H9 (cell line): ENCODE results near the gene ARMC5. TPM values are rescaled to one million over a fixed set of nuclear protein-coding genes. Genes with fewer than 3 reads are reported as not detected.

Experiments
- DNase-seq: peaks from one replicate; pipeline ENCODE4 v3.0.0-alpha.2; 2017
- H2AFZ ChIP-seq: one replicate; pipeline ENCODE4 v1.6.1; 2013; ENCODE audit warnings: mild to moderate bottlenecking, low read length, control low read depth, moderate library complexity
- H2AK5ac ChIP-seq: 2 replicates; pipeline ENCODE4 v1.6.1; 2013; ENCODE audit warnings: low read length, control low read depth, mixed read lengths; ENCODE audit not compliant: insufficient read length
- H2BK120ac ChIP-seq: one replicate; pipeline ENCODE4 v1.6.1; 2013; ENCODE audit warnings: low read depth, mild to moderate bottlenecking, low read length, control low read depth, inconsistent platforms; ENCODE audit not compliant: poor library complexity, severe bottlenecking
- H2BK12ac ChIP-seq: 2 replicates; pipeline ENCODE4 v1.6.1; 2013; ENCODE audit warnings: low read length, control low read depth, mixed read lengths, low read depth; ENCODE audit not compliant: insufficient read length
- H2BK15ac ChIP-seq: 2 replicates; pipeline ENCODE4 v1.6.1; 2013; ENCODE audit warnings: low read depth, low read length, control low read depth
- H2BK20ac ChIP-seq: one replicate; pipeline ENCODE4 v1.6.1; 2013; ENCODE audit warnings: low read depth, mild to moderate bottlenecking, low read length, control low read depth, inconsistent platforms; ENCODE audit not compliant: poor library complexity, severe bottlenecking
- H2BK5ac ChIP-seq: 2 replicates; pipeline ENCODE4 v1.6.1; 2013; ENCODE audit warnings: low read length, control low read depth, mixed read lengths; ENCODE audit not compliant: insufficient read length
- H3K14ac ChIP-seq: 2 replicates; pipeline ENCODE4 v1.6.1; 2013; ENCODE audit warnings: low read length, control low read depth; ENCODE audit not compliant: insufficient read depth
- H3K18ac ChIP-seq: 2 replicates; pipeline ENCODE4 v1.6.1; 2013; ENCODE audit warnings: low read depth, mild to moderate bottlenecking, mixed read lengths, low read length, control low read depth; ENCODE audit not compliant: insufficient read length
- H3K23ac ChIP-seq: 2 replicates; pipeline ENCODE4 v1.6.1; 2013; ENCODE audit warnings: low read length, control low read depth, mixed read lengths, low read depth; ENCODE audit not compliant: insufficient read length
- H3K23me2 ChIP-seq: 2 replicates; pipeline ENCODE4 v1.6.1; 2013; ENCODE audit warnings: low read depth, mild to moderate bottlenecking, mixed read lengths, low read length, control low read depth; ENCODE audit not compliant: insufficient read length, poor library complexity, severe bottlenecking
- H3K27ac ChIP-seq: 2 replicates; pipeline ENCODE4 v1.5.1; 2013; ENCODE audit warnings: low read length, control low read depth, mixed read lengths, low read depth; ENCODE audit not compliant: insufficient read length
- H3K27me3 ChIP-seq: 2 replicates; pipeline ENCODE4 v1.6.1; 2013; ENCODE audit warnings: low read length, control low read depth, inconsistent platforms; ENCODE audit not compliant: insufficient read depth
- H3K4ac ChIP-seq: 2 replicates; pipeline ENCODE4 v1.6.1; 2013; ENCODE audit warnings: low read depth, mild to moderate bottlenecking, control low read depth, inconsistent platforms, low read length, moderate library complexity
- H3K4me1 ChIP-seq: 2 replicates; pipeline ENCODE4 v1.6.1; 2013; ENCODE audit warnings: low read length, control low read depth, inconsistent platforms; ENCODE audit not compliant: insufficient read depth
- H3K4me2 ChIP-seq: 2 replicates; pipeline ENCODE4 v1.6.1; 2013; ENCODE audit warnings: low read length, control low read depth, mixed read lengths; ENCODE audit not compliant: insufficient read length, insufficient read depth
- H3K56ac ChIP-seq: 2 replicates; pipeline ENCODE4 v1.6.1; 2013; ENCODE audit warnings: low read depth, mild to moderate bottlenecking, mixed read lengths, low read length, control low read depth; ENCODE audit not compliant: insufficient read length
- H3K79me1 ChIP-seq: 2 replicates; pipeline ENCODE4 v1.6.1; 2013; ENCODE audit warnings: low read depth, mild to moderate bottlenecking, moderate library complexity, low read length, control low read depth, inconsistent platforms; ENCODE audit not compliant: insufficient read depth, poor library complexity, severe bottlenecking
- H3K79me2 ChIP-seq: 2 replicates; pipeline ENCODE4 v1.6.1; 2013; ENCODE audit warnings: low read length, control low read depth, inconsistent platforms; ENCODE audit not compliant: insufficient read depth
- H3K9ac ChIP-seq: 2 replicates; pipeline ENCODE4 v1.6.1; 2013; ENCODE audit warnings: low read length, control low read depth, mixed read lengths; ENCODE audit not compliant: insufficient read length; ENCODE audit errors: extremely low read depth
- H3K9me3 ChIP-seq: one replicate; pipeline ENCODE4 v1.6.1; 2013; ENCODE audit warnings: low read depth, low read length, inconsistent platforms; ENCODE audit not compliant: control insufficient read depth
- H3T11ph ChIP-seq: one replicate; pipeline ENCODE4 v1.6.1; 2013; ENCODE audit warnings: mild to moderate bottlenecking, low read length, control low read depth, inconsistent platforms
- H4K20me1 ChIP-seq: one replicate; pipeline ENCODE4 v1.6.1; 2013; ENCODE audit not compliant: control insufficient read depth, insufficient read length, insufficient read depth
- H4K5ac ChIP-seq: 2 replicates; pipeline ENCODE4 v1.6.1; 2013; ENCODE audit warnings: low read depth, mild to moderate bottlenecking, mixed read lengths, low read length, control low read depth; ENCODE audit not compliant: insufficient read length
- H4K8ac ChIP-seq: replicated peaks from 2 replicates; pipeline ENCODE4 v1.6.1; 2013; ENCODE audit warnings: low read length, control low read depth, mixed read lengths, low read depth; ENCODE audit not compliant: insufficient read length
- H4K91ac ChIP-seq: 2 replicates; pipeline ENCODE4 v1.6.1; 2013; ENCODE audit warnings: low read depth, mild to moderate bottlenecking, moderate library complexity, mixed read lengths, low read length, control low read depth; ENCODE audit not compliant: insufficient read length
- H3K27ac Mint-ChIP-seq, 3 experiments: 2 replicates in 2 of 3; 3 replicates in 1 of 3; pipeline ENCODE4 v1.8.0; 2020 to 2021; ENCODE audit warnings: mixed read lengths in 3 of 3, mild to moderate bottlenecking in 1 of 3, moderate library complexity in 1 of 3
- H3K27me3 Mint-ChIP-seq: 2 replicates; pipeline ENCODE4 v1.8.0; 2021; ENCODE audit warnings: low read depth, mild to moderate bottlenecking, moderate library complexity, mixed read lengths
- H3K36me3 Mint-ChIP-seq, 3 experiments: 2 replicates in 2 of 3; 3 replicates in 1 of 3; pipeline ENCODE4 v1.8.0; 2020 to 2021; ENCODE audit warnings: low read depth in 3 of 3, mixed read lengths in 3 of 3; ENCODE audit not compliant: insufficient read depth in 1 of 3
- H3K4me1 Mint-ChIP-seq, 2 experiments: 2 replicates each; pipeline ENCODE4 v1.8.0; 2020; ENCODE audit warnings: mixed read lengths in 2 of 2
- H3K4me3 Mint-ChIP-seq, 2 experiments: 2 replicates in 1 of 2; 3 replicates in 1 of 2; pipeline ENCODE4 v1.8.0; 2020 to 2021; ENCODE audit warnings: mild to moderate bottlenecking in 2 of 2, mixed read lengths in 2 of 2, moderate library complexity in 1 of 2
- H3K9me3 Mint-ChIP-seq, 2 experiments: 2 replicates in 1 of 2; 3 replicates in 1 of 2; pipeline ENCODE4 v1.8.0; 2020; ENCODE audit warnings: mild to moderate bottlenecking in 2 of 2, mixed read lengths in 2 of 2, moderate library complexity in 1 of 2
- CTCF ChIP-seq: fragments of 200-600 bp; sonication (generic); conservative IDR thresholded peaks from 3 replicates; pipeline ENCODE4 v1.8.0; 2021; ENCODE audit warnings: antibody characterized with exemption, mild to moderate bottlenecking
- WGBS: extraction: QIAGEN DNeasy Blood & Tissue Kit; methylation state at CpG from one replicate; pipeline ENCODE4 v1.1.7; 2013; ENCODE audit warnings: missing lambda C conversion rate, low lambda C conversion rate, mixed read lengths; ENCODE audit not compliant: insufficient read length; ENCODE audit errors: extremely low coverage; 5-methylcytosine and 5-hydroxymethylcytosine counted together
- total RNA-seq: library from RNA; stranded (reverse); gene quantifications from 2 replicates; pipeline ENCODE4 v1.2.1, GENCODE V29; 2021

ARMC5 gene
- total RNA-seq, 1 experiment from 2014 or later = 18.7 TPM

GRCh38 chr16:31477220-31478216, 18.2 kb downstream of the ARMC5 start:
- H3K14ac ChIP-seq = no peak overlapping the region; the same call in 1 of the 2 replicates
- no peak overlapping the region for H2AK5ac ChIP-seq
- H4K91ac ChIP-seq = no peak overlapping the region
- no peak overlapping the region for H2BK5ac ChIP-seq
- no peak overlapping the region for H4K5ac ChIP-seq
- H3K9me3 ChIP-seq = no peaks in the 10 kb centered on the region
- H4K20me1 ChIP-seq = no peaks in the 10 kb centered on the region
- Mint-ChIP-seq H3K27ac (peak overlapping the region in 2 of 3 experiments; percentile 3 to 82; a peak in 4 of 7 replicates), H3K4me3 (peak overlapping the region; percentile 73 to 85), H3K9me3 (no peaks in the 10 kb centered on the region; a peak in 1 of 5 replicates), H3K4me1 (peaks cover 14 to 19% of the 10 kb centered on the region in 2 experiments), H3K36me3 (peaks cover 0 to 14% (median 0%) of the 10 kb centered on the region in 3 experiments; a peak in 3 of 7 replicates), H3K27me3 (peaks cover 79% of the 10 kb centered on the region)
- H3K4me1 ChIP-seq = no peaks in the 10 kb centered on the region
- H3K9ac ChIP-seq = no peak overlapping the region
- no peak overlapping the region for H2BK15ac ChIP-seq
- no peak overlapping the region for H2BK20ac ChIP-seq
- H2BK120ac ChIP-seq = no peak overlapping the region
- peaks cover 1% of the 10 kb centered on the region; the same call in 1 of the 2 replicates for H3K27me3 ChIP-seq
- DNase-seq = peak; percentile 92
- H3K18ac ChIP-seq = no peak overlapping the region
- peaks cover 14% of the 10 kb centered on the region for H3K23me2 ChIP-seq
- H4K8ac ChIP-seq = no peak overlapping the region
- no peaks in the 10 kb centered on the region for H3K79me2 ChIP-seq
- H3T11ph ChIP-seq = no peak overlapping the region
- H3K4me2 ChIP-seq = peak overlapping the region; percentile 90
- H2BK12ac ChIP-seq = no peak overlapping the region
- peak; percentile 62 for TF ChIP-seq CTCF
- no CpG with 5 or more reads among the region's 67 CpGs for WGBS
- no peak overlapping the region for H2AFZ ChIP-seq
- no peak overlapping the region for H3K4ac ChIP-seq
- no peak overlapping the region for H3K23ac ChIP-seq
- no peak overlapping the region for H3K27ac ChIP-seq
- H3K56ac ChIP-seq = no peak overlapping the region
- no peaks in the 10 kb centered on the region for H3K79me1 ChIP-seq
